Neural cell (in vitro differentiated cells): ENCODE results near the gene HBA2. TPM values are rescaled to one million over a fixed set of nuclear protein-coding genes. Genes with fewer than 3 reads are reported as not detected.

Source experiments
- H2AFZ ChIP-seq: fragments of 200-600, 300-800 bp; sonication (generic), shearing (Covaris generic); 2 replicates; pipeline ENCODE4 v1.6.0; 2014; ENCODE audit warnings: low read depth, mild to moderate bottlenecking, antibody characterized with exemption, low read length, moderate library complexity
- H3F3A ChIP-seq: fragments of 200-600 bp; shearing (Covaris generic); 2 replicates; pipeline ENCODE4 v1.6.1; 2016; ENCODE audit warnings: mild to moderate bottlenecking, moderate library complexity, mixed read lengths, antibody characterized with exemption, low read length; ENCODE audit not compliant: insufficient read depth, poor library complexity, severe bottlenecking
- H3K27ac ChIP-seq: fragments of 200-600, 300-800 bp; sonication (generic), shearing (Covaris generic); 2 replicates; pipeline ENCODE4 v1.5.1; 2014; ENCODE audit warnings: mild to moderate bottlenecking, low read length, moderate library complexity
- H3K27me3 ChIP-seq: fragments of 300-800, 200-600 bp; sonication (generic), shearing (Covaris generic); 2 replicates; pipeline ENCODE4 v1.6.0; 2014; ENCODE audit warnings: mild to moderate bottlenecking, low read depth, low read length, moderate library complexity; ENCODE audit not compliant: insufficient read depth
- H3K36me3 ChIP-seq: fragments of 300-800, 200-600 bp; sonication (generic), shearing (Covaris generic); 2 replicates; pipeline ENCODE4 v1.5.1; 2014; ENCODE audit warnings: mild to moderate bottlenecking, antibody characterized with exemption, low read length, moderate library complexity; ENCODE audit not compliant: insufficient read depth
- H3K4me2 ChIP-seq: fragments of 300-800, 200-600 bp; sonication (generic), shearing (Covaris generic); 2 replicates; pipeline ENCODE4 v1.6.0; 2014; ENCODE audit warnings: mild to moderate bottlenecking, low read length
- H3K4me3 ChIP-seq: fragments of 300-800, 200-600 bp; sonication (generic), shearing (Covaris generic); 2 replicates; pipeline ENCODE4 v1.5.1; 2014; ENCODE audit warnings: mild to moderate bottlenecking, low read length, moderate library complexity
- H3K79me2 ChIP-seq: fragments of 200-600 bp; shearing (Covaris generic); replicated peaks from 2 replicates; pipeline ENCODE4 v1.6.0; 2014; ENCODE audit warnings: mild to moderate bottlenecking, low read length, moderate library complexity; ENCODE audit not compliant: insufficient read depth
- H3K9ac ChIP-seq: fragments of 300-800, 200-600 bp; sonication (generic), shearing (Covaris generic); 2 replicates; pipeline ENCODE4 v1.6.1; 2016; ENCODE audit warnings: mild to moderate bottlenecking, low read length, mixed read lengths
- H3K9me2 ChIP-seq: fragments of 200-600 bp; shearing (Covaris generic); 2 replicates; pipeline ENCODE4 v1.6.1; 2016; ENCODE audit warnings: mild to moderate bottlenecking, low read length, mixed read lengths; ENCODE audit not compliant: insufficient read depth
- H3K9me3 ChIP-seq: fragments of 200-600, 300-800 bp; sonication (generic), shearing (Covaris generic); 2 replicates; pipeline ENCODE4 v1.6.1; 2016; ENCODE audit warnings: mild to moderate bottlenecking, mixed run types, low read length, moderate library complexity, mixed read lengths
- H4K20me1 ChIP-seq: fragments of 200-600 bp; shearing (Covaris generic); 2 replicates; pipeline ENCODE4 v1.6.1; 2016; ENCODE audit warnings: mild to moderate bottlenecking, mixed run types; ENCODE audit not compliant: insufficient read depth
- EP300 ChIP-seq: fragments of 450-650 bp; conservative IDR thresholded peaks from 2 replicates; pipeline ENCODE4 v1.6.1; 2014; ENCODE audit warnings: antibody characterized with exemption, mild to moderate bottlenecking, moderate library complexity; ENCODE audit not compliant: poor library complexity, severe bottlenecking
- EZH2 ChIP-seq: fragments of 200-600, 300-800 bp; shearing (Covaris generic), sonication (generic); IDR thresholded peaks from 2 replicates; pipeline ENCODE4 v1.6.1; 2014; ENCODE audit warnings: antibody characterized with exemption, low read length, borderline replicate concordance, mild to moderate bottlenecking; ENCODE audit not compliant: insufficient read depth, poor library complexity, severe bottlenecking
- MXI1 ChIP-seq: fragments of 450-650 bp; conservative IDR thresholded peaks from 2 replicates; pipeline ENCODE4 v1.6.1; 2014; ENCODE audit warnings: antibody characterized with exemption, mild to moderate bottlenecking; ENCODE audit not compliant: poor library complexity, severe bottlenecking
- POLR2AphosphoS5 ChIP-seq: IDR thresholded peaks from 2 replicates; pipeline ENCODE4 v1.6.1; 2012
- RAD21 ChIP-seq: fragments of 450-650 bp; conservative IDR thresholded peaks from 2 replicates; pipeline ENCODE4 v1.6.1; 2014; ENCODE audit warnings: antibody characterized with exemption, mild to moderate bottlenecking, moderate library complexity
- SMC3 ChIP-seq: fragments of 450-650 bp; conservative IDR thresholded peaks from 2 replicates; pipeline ENCODE4 v1.6.1; 2014; ENCODE audit warnings: antibody characterized with exemption, mild to moderate bottlenecking, moderate library complexity; ENCODE audit not compliant: poor library complexity
- TAF1 ChIP-seq: IDR thresholded peaks from 2 replicates; pipeline ENCODE4 v1.6.1; 2012; ENCODE audit warnings: low read depth
- polyA plus RNA-seq: library from polyadenylated mRNA; depleted of rRNA; stranded (reverse); fragments of >200 nt; gene quantifications from 2 replicates; pipeline ENCODE4 v1.2.3, GENCODE V29; 2014
- TF ChIP-seq, protein P1 (sequence below): fragments of 450-650 bp; IDR thresholded peaks from 2 replicates; pipeline ENCODE4 v1.5.1; 2014; ENCODE audit warnings: antibody characterized with exemption, mild to moderate bottlenecking, moderate library complexity; ENCODE audit not compliant: poor library complexity, severe bottlenecking
- TF ChIP-seq, protein P2 (sequence below): IDR thresholded peaks from 2 replicates; pipeline ENCODE4 v1.6.1; 2012; ENCODE audit warnings: borderline replicate concordance

Gene HBA2
- polyA plus RNA-seq, 1 donor from 2014 or later, result not detected

DNA sequence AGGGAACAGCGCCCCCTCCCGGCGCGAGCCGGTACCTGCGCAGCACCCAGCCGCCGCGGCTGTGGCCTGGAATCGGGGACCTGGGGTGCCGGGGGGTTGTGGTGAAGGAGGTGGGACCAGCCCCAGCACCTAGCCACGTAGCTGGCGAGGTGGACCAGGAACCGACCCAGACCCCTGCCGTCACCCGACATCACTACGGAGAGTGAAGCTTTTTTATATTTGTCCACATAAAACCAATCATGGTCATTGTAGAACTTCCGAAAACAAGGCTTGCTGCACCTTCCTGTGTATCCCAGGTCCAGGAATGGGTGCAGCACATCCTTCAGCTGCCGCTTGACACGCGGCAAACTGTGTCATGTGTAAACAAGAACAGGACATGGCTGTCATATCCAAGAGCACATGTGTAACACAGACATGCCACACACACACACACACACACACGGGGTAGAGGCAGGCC, 8.9 kb downstream of the HBA2 start:
- Histone ChIP-seq H3K9me2 (no peaks in the 10 kb centered on the region), H2AFZ (no peak overlapping the region), H3F3A (no peaks in the 10 kb centered on the region), H3K4me3 (peak overlapping the region; percentile 65), H3K4me2 (no peak overlapping the region), H3K27me3 (peaks cover 40% of the 10 kb centered on the region), H3K79me2 (no peaks in the 10 kb centered on the region), H3K9ac (no peak overlapping the region), H3K9me3 (no peaks in the 10 kb centered on the region), H4K20me1 (no peaks in the 10 kb centered on the region), H3K27ac (no peak overlapping the region), H3K36me3 (no peaks in the 10 kb centered on the region)
- TF ChIP-seq TAF1 (no peak), SMC3 (peak; percentile 78), RAD21 (peak; percentile 75)
- TF ChIP-seq, protein P1, sequence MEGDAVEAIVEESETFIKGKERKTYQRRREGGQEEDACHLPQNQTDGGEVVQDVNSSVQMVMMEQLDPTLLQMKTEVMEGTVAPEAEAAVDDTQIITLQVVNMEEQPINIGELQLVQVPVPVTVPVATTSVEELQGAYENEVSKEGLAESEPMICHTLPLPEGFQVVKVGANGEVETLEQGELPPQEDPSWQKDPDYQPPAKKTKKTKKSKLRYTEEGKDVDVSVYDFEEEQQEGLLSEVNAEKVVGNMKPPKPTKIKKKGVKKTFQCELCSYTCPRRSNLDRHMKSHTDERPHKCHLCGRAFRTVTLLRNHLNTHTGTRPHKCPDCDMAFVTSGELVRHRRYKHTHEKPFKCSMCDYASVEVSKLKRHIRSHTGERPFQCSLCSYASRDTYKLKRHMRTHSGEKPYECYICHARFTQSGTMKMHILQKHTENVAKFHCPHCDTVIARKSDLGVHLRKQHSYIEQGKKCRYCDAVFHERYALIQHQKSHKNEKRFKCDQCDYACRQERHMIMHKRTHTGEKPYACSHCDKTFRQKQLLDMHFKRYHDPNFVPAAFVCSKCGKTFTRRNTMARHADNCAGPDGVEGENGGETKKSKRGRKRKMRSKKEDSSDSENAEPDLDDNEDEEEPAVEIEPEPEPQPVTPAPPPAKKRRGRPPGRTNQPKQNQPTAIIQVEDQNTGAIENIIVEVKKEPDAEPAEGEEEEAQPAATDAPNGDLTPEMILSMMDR, result peak; percentile 91

DNA sequence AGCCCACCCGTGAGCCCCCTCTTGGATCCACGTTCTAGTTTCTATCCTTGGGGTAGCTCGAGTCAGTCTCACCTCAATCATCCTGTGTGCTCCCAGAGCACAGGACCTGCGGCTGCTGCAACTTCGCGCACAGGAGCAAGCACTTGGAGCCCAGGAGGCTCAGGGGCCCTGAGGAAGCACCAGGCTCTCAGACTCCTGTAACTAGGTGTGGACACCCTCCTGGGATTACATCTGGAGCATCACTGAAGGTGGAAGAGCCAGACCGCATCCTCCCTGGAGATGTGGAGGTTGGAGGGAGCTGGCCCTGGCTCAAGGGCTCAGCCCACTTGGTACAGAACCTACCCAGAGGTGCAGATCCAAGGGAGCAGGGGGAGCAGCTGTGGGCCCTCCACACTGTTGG, 10.3 kb downstream of the HBA2 start:
- Histone ChIP-seq H2AFZ (no peak overlapping the region), H3F3A (no peaks in the 10 kb centered on the region), H3K27ac (no peak overlapping the region), H3K36me3 (no peaks in the 10 kb centered on the region), H3K9me3 (no peaks in the 10 kb centered on the region), H3K79me2 (no peaks in the 10 kb centered on the region), H3K9ac (no peak overlapping the region), H3K4me3 (no peak overlapping the region), H4K20me1 (no peaks in the 10 kb centered on the region), H3K9me2 (no peaks in the 10 kb centered on the region), H3K4me2 (no peak overlapping the region), H3K27me3 (peaks cover 29% of the 10 kb centered on the region)
- TF ChIP-seq TAF1 (no peak), EZH2 (no peak), POLR2AphosphoS5 (no peak), SMC3 (no peak), MXI1 (no peak), EP300 (no peak), RAD21 (no peak)
- TF ChIP-seq, protein P2, sequence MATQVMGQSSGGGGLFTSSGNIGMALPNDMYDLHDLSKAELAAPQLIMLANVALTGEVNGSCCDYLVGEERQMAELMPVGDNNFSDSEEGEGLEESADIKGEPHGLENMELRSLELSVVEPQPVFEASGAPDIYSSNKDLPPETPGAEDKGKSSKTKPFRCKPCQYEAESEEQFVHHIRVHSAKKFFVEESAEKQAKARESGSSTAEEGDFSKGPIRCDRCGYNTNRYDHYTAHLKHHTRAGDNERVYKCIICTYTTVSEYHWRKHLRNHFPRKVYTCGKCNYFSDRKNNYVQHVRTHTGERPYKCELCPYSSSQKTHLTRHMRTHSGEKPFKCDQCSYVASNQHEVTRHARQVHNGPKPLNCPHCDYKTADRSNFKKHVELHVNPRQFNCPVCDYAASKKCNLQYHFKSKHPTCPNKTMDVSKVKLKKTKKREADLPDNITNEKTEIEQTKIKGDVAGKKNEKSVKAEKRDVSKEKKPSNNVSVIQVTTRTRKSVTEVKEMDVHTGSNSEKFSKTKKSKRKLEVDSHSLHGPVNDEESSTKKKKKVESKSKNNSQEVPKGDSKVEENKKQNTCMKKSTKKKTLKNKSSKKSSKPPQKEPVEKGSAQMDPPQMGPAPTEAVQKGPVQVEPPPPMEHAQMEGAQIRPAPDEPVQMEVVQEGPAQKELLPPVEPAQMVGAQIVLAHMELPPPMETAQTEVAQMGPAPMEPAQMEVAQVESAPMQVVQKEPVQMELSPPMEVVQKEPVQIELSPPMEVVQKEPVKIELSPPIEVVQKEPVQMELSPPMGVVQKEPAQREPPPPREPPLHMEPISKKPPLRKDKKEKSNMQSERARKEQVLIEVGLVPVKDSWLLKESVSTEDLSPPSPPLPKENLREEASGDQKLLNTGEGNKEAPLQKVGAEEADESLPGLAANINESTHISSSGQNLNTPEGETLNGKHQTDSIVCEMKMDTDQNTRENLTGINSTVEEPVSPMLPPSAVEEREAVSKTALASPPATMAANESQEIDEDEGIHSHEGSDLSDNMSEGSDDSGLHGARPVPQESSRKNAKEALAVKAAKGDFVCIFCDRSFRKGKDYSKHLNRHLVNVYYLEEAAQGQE, result no peak
- TF ChIP-seq, protein P1, result no peak
